GM18873 (cell line): ENCODE results near the gene PPRC1.
A peak's percentile ranks its signal among the peaks of the same experiment; 100 is the strongest.

Experiments used
- ATAC-seq: cut with Tn5 transposase; IDR thresholded peaks from one replicate; pipeline ENCODE4 v1.9.1; 2021; ENCODE audit warnings: mild to moderate bottlenecking, moderate library complexity, moderate number of reproducible peaks; ENCODE audit not compliant: unreplicated experiment, low FRiP score

PPRC1 gene

GRCh38 chr10:102132563-102133372, at the start of gene PPRC1:
TSS of gene PPRC1 (plus strand) at chr10:102133040. CDS start at chr10:102133069, 29 bp downstream.
- peak; percentile 94 for ATAC-seq

- no peak for ATAC-seq
Measured at GRCh38 chr10:102083541-102083940, 49.3 kb upstream of the PPRC1 start.

- ATAC-seq, result no peak
Measured at GRCh38 chr10:102085336-102085735, 47.5 kb upstream of the PPRC1 start.

- ATAC-seq, result no peak
Measured at GRCh38 chr10:102086196-102086595, 46.6 kb upstream of the PPRC1 start.

GRCh38 chr10:102090772-102091171, 42.1 kb upstream of the PPRC1 start:
- ATAC-seq, result no peak

GRCh38 chr10:102096449-102096848, 36.4 kb upstream of the PPRC1 start:
- no peak for ATAC-seq

GRCh38 chr10:102101152-102101551, 31.7 kb upstream of the PPRC1 start:
- no peak for ATAC-seq

GRCh38 chr10:102102421-102102820, 30.4 kb upstream of the PPRC1 start:
- no peak for ATAC-seq

- no peak for ATAC-seq
Measured at GRCh38 chr10:102106998-102107397, 25.8 kb upstream of the PPRC1 start.

- ATAC-seq, result no peak
Measured at GRCh38 chr10:102109166-102110116, 23.4 kb upstream of the PPRC1 start.

- ATAC-seq, result no peak
Measured at GRCh38 chr10:102111276-102111675, 21.6 kb upstream of the PPRC1 start.

- ATAC-seq, result no peak
Measured at GRCh38 chr10:102112210-102112817, 20.5 kb upstream of the PPRC1 start.

GRCh38 chr10:102113261-102113955, 19.4 kb upstream of the PPRC1 start:
- ATAC-seq, result no peak

- ATAC-seq, result no peak
Measured at GRCh38 chr10:102113956-102114857, 18.6 kb upstream of the PPRC1 start.

- ATAC-seq, result peak; percentile 44
Measured at GRCh38 chr10:102114861-102115618, 17.8 kb upstream of the PPRC1 start.

- no peak for ATAC-seq
Measured at GRCh38 chr10:102115775-102116174, 17.1 kb upstream of the PPRC1 start.

- no peak for ATAC-seq
Measured at GRCh38 chr10:102116656-102117055, 16.2 kb upstream of the PPRC1 start.

- no peak for ATAC-seq
Measured at GRCh38 chr10:102117391-102118159, 15.3 kb upstream of the PPRC1 start.
